CD4-positive, alpha-beta memory T cell (primary cell): Measurements from ENCODE around the gene DSC2. TPM values are rescaled to one million over a fixed set of nuclear protein-coding genes. Genes with fewer than 3 reads are reported as not detected.
"Not testable (repeated sequence)": the region's sequence is repeated elsewhere in the genome, so short reads cannot be mapped to it uniquely, and the experiment has no call there.

ENCODE experiments used
- CTCF ChIA-PET: fragments of 350-600 bp; sonication (Branson Sonifier 250); formaldehyde crosslinking; loops from one replicate; lab custom pipeline; 2021; ENCODE audit warnings: inconsistent platforms; ENCODE audit not compliant: partially characterized antibody; lab: Charles Lee
- POLR2A ChIA-PET: fragments of 350-600 bp; sonication (Branson Sonifier 250); formaldehyde crosslinking; loops from one replicate; lab custom pipeline; 2021; ENCODE audit not compliant: partially characterized antibody; lab: Charles Lee
- DNase-seq, 5 donors: peaks; one replicate each; pipeline versions ENCODE4 v3.0.0 to v3.0.0-alpha.2; 2020 to 2022; ENCODE audit warnings: mixed read lengths in 1 of 5
- H3K27ac ChIP-seq: one replicate; pipeline ENCODE4 v1.7.0; 2013; ENCODE audit warnings: low read depth, low read length
- H3K27me3 ChIP-seq: 2 replicates; pipeline ENCODE4 v1.7.0; 2013; ENCODE audit warnings: mild to moderate bottlenecking, low read length, moderate library complexity; ENCODE audit not compliant: insufficient read depth
- H3K36me3 ChIP-seq: 2 replicates; pipeline ENCODE4 v1.7.0; 2013; ENCODE audit warnings: mild to moderate bottlenecking, low read length, moderate library complexity; ENCODE audit not compliant: insufficient read depth
- H3K4me1 ChIP-seq: 2 replicates; pipeline ENCODE4 v1.7.0; 2013; ENCODE audit warnings: mild to moderate bottlenecking, low read length, moderate library complexity; ENCODE audit not compliant: insufficient read depth
- H3K4me3 ChIP-seq, 2 donors: one replicate each; pipeline ENCODE4 v1.7.0; 2013; ENCODE audit warnings: low read length in 2 of 2, mild to moderate bottlenecking in 1 of 2
- H3K9me3 ChIP-seq, 2 donors: one replicate each; pipeline ENCODE4 v1.7.0; 2013; ENCODE audit warnings: low read length in 2 of 2, control low read depth in 1 of 2; ENCODE audit not compliant: control insufficient read depth in 1 of 2
- H3K27ac Mint-ChIP-seq, 7 donors: one replicate each; pipeline ENCODE4 v1.8.0; 2020 to 2021; ENCODE audit warnings: mixed read lengths in 7 of 7, mild to moderate bottlenecking in 6 of 7, inconsistent platforms in 3 of 7, moderate library complexity in 3 of 7
- H3K27me3 Mint-ChIP-seq, 2 donors: one replicate each; pipeline ENCODE4 v1.8.0; 2020 to 2021; ENCODE audit warnings: mixed read lengths in 2 of 2
- H3K36me3 Mint-ChIP-seq, 2 donors: one replicate each; pipeline ENCODE4 v1.8.0; 2020 to 2021; ENCODE audit warnings: mixed read lengths in 2 of 2, inconsistent platforms in 1 of 2, mild to moderate bottlenecking in 1 of 2
- H3K4me1 Mint-ChIP-seq, 4 donors: one replicate each; pipeline ENCODE4 v1.8.0; 2020 to 2021; ENCODE audit warnings: mixed read lengths in 4 of 4, mild to moderate bottlenecking in 1 of 4
- H3K4me3 Mint-ChIP-seq, 8 donors: one replicate each; pipeline ENCODE4 v1.8.0; 2020 to 2021; ENCODE audit warnings: mixed read lengths in 8 of 8, mild to moderate bottlenecking in 7 of 8, moderate library complexity in 6 of 8, inconsistent platforms in 3 of 8
- H3K9me3 Mint-ChIP-seq, 8 donors: one replicate each; pipeline ENCODE4 v1.8.0; 2020 to 2021; ENCODE audit warnings: mixed read lengths in 8 of 8, mild to moderate bottlenecking in 5 of 8, inconsistent platforms in 3 of 8, moderate library complexity in 1 of 8
- intact Hi-C: fragments of 100-400 bp; cut with micrococcal nuclease; formaldehyde crosslinking; loops from one replicate; pipeline ENCODE4 v1.15.1; 2023
- polyA plus RNA-seq, 2 donors: library from polyadenylated mRNA; unstranded; fragments of 300-500 nt; fragmentation: Illumina TruSeq; gene quantifications; one replicate each; pipeline ENCODE4 v1.2.3, GENCODE V29; 2021
- total RNA-seq, 2 experiments: library from RNA; stranded (reverse); gene quantifications; one replicate each; pipeline ENCODE4 v1.2.3, GENCODE V29; 2021

Gene DSC2
- total and polyA plus RNA-seq, 4 experiments from 2014 or later, result not detected

DNA sequence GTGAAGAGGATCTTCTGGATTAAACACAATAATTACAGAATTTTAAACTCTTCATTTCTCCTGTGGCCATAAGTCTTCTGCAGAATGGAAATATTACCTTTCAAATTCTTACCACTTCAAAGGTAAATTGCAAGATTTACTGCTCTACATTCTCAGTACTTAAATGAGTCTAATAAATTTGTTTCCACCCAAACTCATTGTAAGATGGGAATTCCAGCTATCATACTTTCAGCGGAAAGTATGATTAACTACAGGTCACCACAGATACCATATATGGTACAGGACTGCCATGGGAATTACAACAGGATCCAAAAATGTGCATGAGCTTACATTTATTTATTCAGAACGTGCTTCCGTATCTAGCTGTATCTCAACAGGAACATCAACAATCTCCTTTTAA is 62.8 kb downstream of the DSC2 start:
- Mint-ChIP-seq H3K4me1 (peaks cover 0 to 1% (median 0%) of the 10 kb centered on the region in 4 donors), H3K27me3 (peaks cover 12 to 21% of the 10 kb centered on the region in 2 donors), H3K9me3 (peaks cover 0 to 30% (median 22%) of the 10 kb centered on the region in 8 donors), H3K27ac (no peak overlapping the region), H3K36me3 (peaks cover 0 to 4% of the 10 kb centered on the region in 2 donors), H3K4me3 (no peak overlapping the region)
- DNase-seq, result no peak
- Histone ChIP-seq H3K27ac (no peak overlapping the region), H3K36me3 (no peaks in the 10 kb centered on the region), H3K9me3 (peaks cover 0 to 3% of the 10 kb centered on the region in 2 donors), H3K4me3 (no peak overlapping the region), H3K4me1 (no peaks in the 10 kb centered on the region), H3K27me3 (no peaks in the 10 kb centered on the region)
- CTCF ChIA-PET, result no interaction called here
- POLR2A ChIA-PET, result no interaction called here
- intact Hi-C loops, result no loop called here

DNA sequence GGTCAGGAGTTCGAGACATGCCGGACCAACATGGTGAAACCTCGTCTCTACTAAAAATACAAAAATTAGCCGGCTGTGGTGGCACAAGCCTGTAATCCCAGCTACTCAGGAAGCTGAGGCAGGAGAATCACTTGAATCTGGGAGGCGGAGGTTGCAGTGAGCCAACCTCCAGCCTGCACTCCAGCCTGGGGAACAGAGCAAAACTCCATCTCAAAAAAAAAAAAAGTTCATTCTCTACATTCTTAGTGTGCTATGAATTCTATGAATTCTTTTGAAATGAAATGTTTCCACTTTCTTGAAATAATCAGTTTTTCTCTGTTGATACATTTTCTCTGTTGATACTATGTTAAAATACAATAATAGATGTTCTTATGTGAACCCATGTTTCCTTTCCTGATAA is 64.5 kb downstream of the DSC2 start:
- POLR2A ChIA-PET, H3K27me3 ChIP-seq, H3K4me1 ChIP-seq, H3K4me3 Mint-ChIP-seq, H3K36me3 Mint-ChIP-seq, H3K36me3 ChIP-seq, H3K4me1 Mint-ChIP-seq, intact Hi-C loops, H3K9me3 ChIP-seq, H3K27ac ChIP-seq, DNase-seq, CTCF ChIA-PET, H3K4me3 ChIP-seq, H3K27ac Mint-ChIP-seq: not testable (repeated sequence)
- H3K27me3 Mint-ChIP-seq, result peaks cover 8 to 11% of the 10 kb centered on the region in 2 donors
- peaks cover 0 to 19% (median 10%) of the 10 kb centered on the region in 8 donors for H3K9me3 Mint-ChIP-seq

DNA sequence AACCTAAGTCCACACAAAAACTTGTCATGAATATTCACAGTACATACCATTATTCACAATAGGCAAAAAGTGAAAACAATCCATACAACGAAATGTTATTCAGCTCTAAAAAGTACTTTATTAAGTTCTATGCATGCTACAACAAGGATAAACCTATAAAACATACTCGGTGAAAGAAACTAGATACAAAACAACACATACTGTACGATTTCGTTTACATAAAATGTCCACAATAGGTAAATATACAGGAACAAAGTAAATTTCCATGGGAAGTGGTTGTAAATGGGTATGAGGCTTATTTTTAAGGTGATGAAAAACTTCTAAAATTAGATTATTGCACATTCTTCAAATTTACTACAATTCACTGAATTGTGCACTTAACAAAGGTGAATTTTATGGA is 67.7 kb downstream of the DSC2 start:
- H3K36me3 ChIP-seq, result no peaks in the 10 kb centered on the region
- no peak overlapping the region for H3K27ac ChIP-seq
- no peak overlapping the region for H3K4me3 ChIP-seq
- H3K4me1 ChIP-seq, result no peaks in the 10 kb centered on the region
- no peak overlapping the region for H3K27ac Mint-ChIP-seq
- H3K4me1 Mint-ChIP-seq, result no peaks in the 10 kb centered on the region
- no peaks in the 10 kb centered on the region for H3K9me3 ChIP-seq
- peaks cover 0 to 9% (median 4%) of the 10 kb centered on the region in 8 donors for H3K9me3 Mint-ChIP-seq
- H3K36me3 Mint-ChIP-seq, result no peaks in the 10 kb centered on the region
- H3K27me3 Mint-ChIP-seq, result no peaks in the 10 kb centered on the region
- POLR2A ChIA-PET, result no interaction called here
- intact Hi-C loops, result no loop called here
- CTCF ChIA-PET, result no interaction called here
- H3K27me3 ChIP-seq, result no peaks in the 10 kb centered on the region
- no peak overlapping the region for H3K4me3 Mint-ChIP-seq
- no peak for DNase-seq

DNA sequence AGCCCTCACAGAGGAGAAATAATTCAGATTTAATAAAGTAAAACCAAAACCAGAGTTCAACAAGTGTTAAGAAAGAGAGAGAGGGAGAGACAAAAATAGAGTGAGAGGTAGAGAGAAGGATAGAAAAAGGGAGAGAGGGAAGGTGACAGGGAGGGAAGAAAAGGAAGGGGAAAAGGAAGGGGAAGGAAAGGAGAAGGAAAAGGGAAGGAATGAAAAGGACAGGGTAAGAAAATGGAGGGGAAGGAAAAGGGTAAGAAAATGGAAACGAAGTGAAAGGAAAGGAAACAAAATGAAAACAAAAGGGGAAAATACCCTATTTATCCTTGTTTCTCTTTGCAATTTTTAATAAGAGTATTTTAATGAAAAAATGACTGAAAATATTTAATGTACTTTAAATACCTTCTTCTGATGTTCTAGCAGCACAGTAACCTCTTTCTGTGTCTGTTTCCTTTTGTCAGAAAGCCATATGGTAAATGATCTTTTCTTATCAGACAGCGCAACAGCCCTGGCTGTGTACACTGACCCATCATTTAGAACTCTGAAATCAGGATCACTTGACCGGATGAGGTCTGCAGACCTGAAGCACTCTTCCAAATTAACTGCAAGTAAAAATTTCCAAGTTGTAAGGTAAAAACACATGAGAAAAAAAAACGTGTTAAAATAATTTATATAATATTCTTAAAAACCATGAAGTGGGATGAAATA is 71.5 kb downstream of the DSC2 start:
- Histone ChIP-seq H3K27me3 (no peaks in the 10 kb centered on the region), H3K27ac (no peak overlapping the region), H3K4me1 (no peaks in the 10 kb centered on the region), H3K4me3 (no peak overlapping the region), H3K36me3 (no peaks in the 10 kb centered on the region), H3K9me3 (no peaks in the 10 kb centered on the region)
- ChIA-PET POLR2A (no interaction called here), CTCF (no interaction called here)
- Mint-ChIP-seq H3K4me3 (no peak overlapping the region), H3K27me3 (no peaks in the 10 kb centered on the region), H3K4me1 (no peaks in the 10 kb centered on the region), H3K36me3 (no peaks in the 10 kb centered on the region), H3K9me3 (peaks cover 0 to 10% (median 3%) of the 10 kb centered on the region in 8 donors), H3K27ac (no peak overlapping the region)
- intact Hi-C loops, result no loop called here
- DNase-seq, result no peak

DNA sequence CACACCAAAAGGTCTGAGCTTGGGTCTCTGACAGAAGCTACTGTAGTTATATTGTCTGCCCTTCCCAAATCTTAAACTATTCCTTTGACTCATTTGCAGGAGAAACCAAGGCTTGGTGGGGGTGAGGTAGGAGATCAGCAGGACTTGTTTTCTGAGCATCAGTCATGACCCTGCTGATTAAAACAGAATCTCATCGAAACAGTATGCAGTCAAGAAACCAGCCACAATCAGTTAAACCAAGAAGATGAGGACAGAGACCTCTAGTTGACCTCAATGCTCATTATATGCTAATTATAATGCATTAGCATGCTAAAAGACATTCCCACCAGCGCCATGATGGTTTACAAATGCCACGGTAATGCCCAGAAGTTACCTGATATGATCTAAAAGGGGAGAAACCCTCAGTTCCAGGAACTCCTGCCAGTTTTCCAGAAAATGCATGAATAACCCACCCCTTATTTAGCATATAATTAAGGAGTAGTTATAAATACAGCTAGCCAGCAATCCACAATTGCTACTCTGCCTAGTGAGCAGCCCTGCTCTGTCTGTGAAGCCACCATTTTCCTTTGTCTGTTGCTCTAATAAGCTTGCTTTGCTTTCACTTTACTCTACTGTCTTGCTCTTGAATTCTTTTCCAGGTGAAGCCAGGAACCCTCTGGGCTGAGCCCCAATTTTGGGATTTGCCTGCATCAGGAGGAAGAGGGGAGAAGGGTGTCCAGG is 86.3 kb downstream of the DSC2 start:
- no peak overlapping the region for H3K4me3 ChIP-seq
- intact Hi-C loops, result no loop called here
- Mint-ChIP-seq H3K4me3 (no peak overlapping the region), H3K36me3 (no peaks in the 10 kb centered on the region), H3K4me1 (no peaks in the 10 kb centered on the region), H3K27me3 (no peaks in the 10 kb centered on the region), H3K27ac (no peak overlapping the region), H3K9me3 (peaks cover 3 to 13% (median 10%) of the 10 kb centered on the region in 8 donors)
- CTCF ChIA-PET, result no interaction called here
- no peaks in the 10 kb centered on the region for H3K4me1 ChIP-seq
- H3K36me3 ChIP-seq, result no peaks in the 10 kb centered on the region
- no peak overlapping the region for H3K27ac ChIP-seq
- POLR2A ChIA-PET, result no interaction called here
- no peaks in the 10 kb centered on the region for H3K27me3 ChIP-seq
- DNase-seq, result no peak
- H3K9me3 ChIP-seq, result no peaks in the 10 kb centered on the region

DNA sequence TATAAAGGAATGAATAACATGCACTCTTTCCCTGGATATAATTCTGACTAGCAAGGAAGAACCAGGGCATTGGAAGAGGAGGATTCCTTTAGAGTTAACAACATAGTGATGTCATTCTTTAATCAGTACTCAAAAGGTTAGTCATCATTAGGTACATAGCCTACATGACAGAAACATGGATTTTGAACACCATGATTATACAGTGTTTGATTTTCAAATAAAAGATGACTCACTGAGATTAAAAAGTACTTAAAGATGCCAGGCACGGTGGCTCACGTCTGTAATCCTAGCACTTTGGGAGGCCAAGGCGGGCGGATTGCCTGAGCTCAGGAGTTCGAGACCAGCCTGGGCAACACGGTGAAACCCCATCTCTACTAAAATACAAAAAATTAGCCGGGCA is 90.8 kb downstream of the DSC2 start:
- POLR2A ChIA-PET, H3K9me3 Mint-ChIP-seq, H3K27me3 Mint-ChIP-seq, H3K9me3 ChIP-seq, H3K27ac ChIP-seq, H3K27ac Mint-ChIP-seq, H3K4me1 ChIP-seq, H3K4me1 Mint-ChIP-seq, DNase-seq, intact Hi-C loops, H3K36me3 ChIP-seq, H3K4me3 Mint-ChIP-seq, H3K4me3 ChIP-seq, H3K36me3 Mint-ChIP-seq, H3K27me3 ChIP-seq, CTCF ChIA-PET: not testable (repeated sequence)

DNA sequence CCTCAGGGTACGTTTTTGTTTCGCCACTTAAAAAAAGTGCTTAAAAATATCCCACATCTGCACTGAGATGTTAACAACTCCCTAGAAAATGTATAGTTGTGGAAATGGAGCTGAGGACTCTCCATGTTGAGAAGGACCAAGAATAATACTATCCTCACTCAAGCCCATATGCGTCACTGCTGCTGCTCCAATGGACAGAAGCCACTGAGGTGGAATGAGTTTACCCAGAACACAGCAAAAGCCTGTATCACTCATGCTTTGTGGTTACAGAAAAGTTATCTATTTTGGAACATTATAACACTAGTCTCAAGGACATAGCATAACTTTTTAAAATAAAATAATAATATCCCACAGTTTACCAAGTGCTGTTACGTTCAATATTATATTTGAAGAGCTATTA is 91.6 kb downstream of the DSC2 start:
- H3K4me3 Mint-ChIP-seq, result no peak overlapping the region
- intact Hi-C loops, result no loop called here
- Histone ChIP-seq H3K27me3 (no peaks in the 10 kb centered on the region), H3K4me3 (no peak overlapping the region), H3K9me3 (no peaks in the 10 kb centered on the region), H3K4me1 (no peaks in the 10 kb centered on the region), H3K27ac (no peak overlapping the region), H3K36me3 (no peaks in the 10 kb centered on the region)
- no peaks in the 10 kb centered on the region for H3K27me3 Mint-ChIP-seq
- no peaks in the 10 kb centered on the region for H3K4me1 Mint-ChIP-seq
- H3K36me3 Mint-ChIP-seq, result no peaks in the 10 kb centered on the region
- CTCF ChIA-PET, result no interaction called here
- POLR2A ChIA-PET, result no interaction called here
- H3K9me3 Mint-ChIP-seq, result peaks cover 0 to 7% (median 4%) of the 10 kb centered on the region in 8 donors
- no peak for DNase-seq
- no peak overlapping the region for H3K27ac Mint-ChIP-seq
